DMS 273 treated with DMSO at 0.1 percent for 48 hours (cell line): ENCODE results near the gene HDAC9.

ENCODE experiments used
- DNase-seq: peaks from one replicate; lab custom pipeline; 2025; lab: John Stamatoyannopoulos, UW

HDAC9 gene

GRCh38 chr7:18593602-18594279 lies 98.2 kb downstream of the HDAC9 start:
- DNase-seq, result no peak

GRCh38 chr7:18597754-18598153 lies 102.2 kb downstream of the HDAC9 start:
- no peak for DNase-seq

- no peak for DNase-seq
These were observed 111.5 kb downstream of the HDAC9 start for GRCh38 chr7:18607025-18607424.

- DNase-seq, result no peak
These were observed 114.9 kb downstream of the HDAC9 start for GRCh38 chr7:18610331-18610948.

- no peak for DNase-seq
These were observed 119.3 kb downstream of the HDAC9 start for GRCh38 chr7:18614841-18615240.

- DNase-seq, result no peak
These were observed 123.8 kb downstream of the HDAC9 start for GRCh38 chr7:18619311-18619710.

GRCh38 chr7:18623389-18623788 lies 127.8 kb downstream of the HDAC9 start:
- DNase-seq, result no peak

- DNase-seq, result no peak
These were observed 128.9 kb downstream of the HDAC9 start for GRCh38 chr7:18624459-18624858.

- DNase-seq, result no peak
These were observed 130.5 kb downstream of the HDAC9 start for GRCh38 chr7:18626086-18626485.

GRCh38 chr7:18626717-18627116 lies 131.2 kb downstream of the HDAC9 start:
- DNase-seq, result no peak

- DNase-seq, result no peak
These were observed 142.0 kb downstream of the HDAC9 start for GRCh38 chr7:18637516-18637915.

GRCh38 chr7:18638594-18639452 lies 143.3 kb downstream of the HDAC9 start:
- peak; percentile 85 for DNase-seq

- DNase-seq, result no peak
These were observed 144.2 kb downstream of the HDAC9 start for GRCh38 chr7:18639711-18640110.

GRCh38 chr7:18644981-18645380 lies 149.4 kb downstream of the HDAC9 start:
- DNase-seq, result no peak

GRCh38 chr7:18647582-18647981 lies 152.0 kb downstream of the HDAC9 start:
- no peak for DNase-seq

- DNase-seq, result no peak
These were observed 153.6 kb downstream of the HDAC9 start for GRCh38 chr7:18648849-18649758.

GRCh38 chr7:18653381-18654155 lies 158.0 kb downstream of the HDAC9 start:
- no peak for DNase-seq

- DNase-seq, result no peak
These were observed 159.2 kb downstream of the HDAC9 start for GRCh38 chr7:18654709-18655108.

- no peak for DNase-seq
These were observed 160.0 kb downstream of the HDAC9 start for GRCh38 chr7:18655506-18655905.

GRCh38 chr7:18655912-18656311 lies 160.4 kb downstream of the HDAC9 start:
- no peak for DNase-seq

- DNase-seq, result no peak
These were observed 160.8 kb downstream of the HDAC9 start for GRCh38 chr7:18656362-18656761.
